SH-SY5Y (cell line): ENCODE measurements around the gene ASTL.

Experiments
- GATA2 ChIP-seq: IDR thresholded peaks from 2 replicates; pipeline ENCODE4 v1.6.1; 2011; ENCODE audit warnings: mild to moderate bottlenecking, low read depth, low read length
- GATA3 ChIP-seq: IDR thresholded peaks from 2 replicates; pipeline ENCODE4 v1.6.1; 2011; ENCODE audit warnings: low read depth, mild to moderate bottlenecking, low read length, moderate library complexity

ASTL gene

DNA sequence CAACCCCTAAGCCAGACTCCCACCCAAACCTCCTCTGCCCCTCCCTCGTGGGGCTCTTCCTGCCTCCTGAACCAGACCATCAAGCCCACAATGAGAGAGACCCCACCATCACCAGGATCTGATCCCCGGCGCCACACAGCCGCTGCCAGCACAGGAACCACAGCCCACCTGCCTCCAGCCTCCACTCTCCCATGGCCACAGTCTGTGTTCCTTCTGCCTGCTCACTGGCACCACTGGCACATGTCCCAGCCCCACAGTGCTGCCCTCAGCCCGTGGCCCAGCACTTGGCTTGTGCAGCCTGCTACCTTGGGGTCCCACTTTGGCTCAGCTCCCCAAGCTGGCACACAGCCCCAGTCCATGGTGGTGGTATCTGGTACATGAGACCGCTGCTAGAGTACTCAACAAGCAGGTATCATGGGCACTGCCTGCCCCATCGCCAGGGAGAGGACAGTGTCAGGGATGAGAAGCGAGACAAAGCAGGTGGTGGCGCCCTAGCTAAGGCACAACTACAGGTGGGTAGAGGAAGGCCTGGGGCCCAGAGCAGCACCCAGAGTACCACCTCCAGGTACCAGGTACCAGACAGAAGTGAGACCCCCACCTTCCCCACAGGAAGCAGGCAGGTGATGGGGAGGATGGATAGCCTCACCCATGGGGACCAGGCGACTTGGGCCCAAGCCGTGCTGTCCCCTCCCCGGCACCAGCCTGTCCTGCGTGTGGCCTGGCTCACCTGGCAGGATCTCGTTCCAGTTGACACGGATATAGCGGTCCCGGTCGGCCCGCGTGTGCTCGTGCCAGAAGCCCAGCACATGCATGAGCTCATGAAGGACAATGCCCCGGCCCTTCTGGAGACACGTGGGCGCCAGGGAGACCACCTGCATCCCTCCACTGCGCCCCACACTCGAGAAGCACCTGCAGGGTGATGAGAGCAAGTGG lies 6.2 kb downstream of the ASTL start:
- TF ChIP-seq GATA2 (no peak), GATA3 (no peak)

GRCh38 chr2:96131152-96131812 lies 7.0 kb downstream of the ASTL start:
- TF ChIP-seq GATA3 = no peak
- TF ChIP-seq GATA2 = no peak

DNA sequence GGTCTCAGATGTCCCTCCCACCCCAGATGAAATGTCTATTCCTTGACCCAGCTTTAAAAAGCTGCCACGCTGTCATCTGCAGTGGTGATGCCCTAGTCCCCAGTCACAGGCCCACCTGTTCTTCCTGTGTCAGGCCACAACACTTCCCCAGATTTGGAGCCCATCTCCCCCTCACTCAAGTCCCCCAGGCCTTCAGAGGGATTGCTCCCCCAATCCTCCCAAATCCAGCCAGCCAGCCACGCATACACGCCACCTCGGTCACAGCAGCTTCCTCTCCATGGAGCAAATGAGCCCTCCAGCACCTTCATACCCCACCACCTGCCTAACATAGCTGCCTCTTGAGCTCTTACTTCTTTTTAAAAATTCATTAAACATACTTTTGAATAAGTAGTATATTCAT lies 7.8 kb downstream of the ASTL start:
- TF ChIP-seq GATA2 (no peak), GATA3 (no peak)

- TF ChIP-seq GATA2 = no peak
- TF ChIP-seq GATA3 = no peak
Observed at GRCh38 chr2:96129528-96130120, 8.7 kb downstream of the ASTL start.

- TF ChIP-seq GATA2 (no peak), GATA3 (no peak)
Observed at GRCh38 chr2:96128456-96128855, 9.8 kb downstream of the ASTL start.

GRCh38 chr2:96124406-96125265 lies 13.7 kb downstream of the ASTL start:
- TF ChIP-seq GATA2 = no peak
- TF ChIP-seq GATA3 = no peak

- no peak for TF ChIP-seq GATA2
- TF ChIP-seq GATA3 = no peak
Observed at GRCh38 chr2:96123936-96124335, 14.4 kb downstream of the ASTL start.

- TF ChIP-seq GATA3 (no peak), GATA2 (no peak)
Observed at GRCh38 chr2:96123290-96123689, 15.0 kb downstream of the ASTL start.

DNA sequence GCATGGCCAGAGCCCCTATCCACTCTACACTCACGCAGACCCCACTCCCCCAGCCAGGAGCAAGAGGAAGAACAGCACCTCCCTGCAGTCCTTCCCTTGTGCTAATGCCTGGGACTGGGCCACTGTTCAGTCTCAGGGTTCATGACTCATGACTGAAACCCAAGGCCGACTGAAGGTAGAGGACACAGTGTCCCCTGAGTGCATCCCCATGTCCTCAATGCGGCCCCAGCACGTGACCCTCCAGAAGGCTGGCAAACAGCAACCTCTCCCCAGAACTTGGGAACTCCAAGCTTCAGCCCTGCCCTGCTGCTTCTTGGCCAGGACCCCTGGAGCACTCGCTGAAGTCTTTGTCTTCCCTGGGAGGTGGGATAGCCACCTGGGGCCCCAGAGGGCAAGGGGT lies 15.9 kb downstream of the ASTL start:
- TF ChIP-seq GATA2 = no peak
- TF ChIP-seq GATA3 = no peak

- no peak for TF ChIP-seq GATA2
- no peak for TF ChIP-seq GATA3
Observed at GRCh38 chr2:96121414-96121813, 16.9 kb downstream of the ASTL start.

GRCh38 chr2:96120991-96121390 lies 17.3 kb downstream of the ASTL start:
- TF ChIP-seq GATA3 (no peak), GATA2 (no peak)

- TF ChIP-seq GATA2 = no peak
- TF ChIP-seq GATA3 = no peak
Observed at GRCh38 chr2:96120091-96120720, 18.1 kb downstream of the ASTL start.

- TF ChIP-seq GATA3 (no peak), GATA2 (no peak)
Observed at GRCh38 chr2:96119389-96119751, 18.9 kb downstream of the ASTL start.

DNA sequence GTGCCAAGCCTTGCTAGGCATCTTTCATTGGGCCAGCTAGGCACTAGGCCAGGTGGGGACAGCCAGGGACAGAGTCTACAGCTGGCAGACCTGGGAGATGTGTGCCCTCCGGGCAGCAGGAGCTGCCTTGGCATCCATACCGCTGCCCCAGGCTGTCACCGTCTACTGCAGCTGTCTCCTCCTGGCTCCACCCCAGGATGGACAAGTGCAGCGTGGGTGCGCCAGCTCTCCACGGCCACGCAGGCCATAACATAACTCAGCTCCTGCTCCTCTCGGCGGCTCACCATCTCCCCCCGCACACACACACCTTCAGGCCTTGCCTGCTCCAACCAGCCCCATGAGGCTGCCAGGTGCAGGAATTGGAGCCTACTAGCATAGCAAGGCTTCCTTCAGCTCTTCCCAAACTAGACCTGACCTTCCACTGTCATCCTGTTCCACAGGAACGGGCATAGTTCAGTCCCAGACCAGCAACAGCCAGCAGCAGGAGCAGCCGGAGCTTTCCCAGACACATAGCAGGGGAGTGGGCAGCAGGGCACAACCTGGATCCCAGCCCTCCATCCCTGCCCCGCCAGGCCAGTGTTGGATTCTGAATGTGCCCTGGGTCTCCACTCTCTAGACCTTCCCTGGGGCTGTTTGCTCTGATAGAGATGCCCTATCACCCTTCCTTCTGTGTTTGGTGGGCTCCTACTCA lies 19.5 kb downstream of the ASTL start:
- TF ChIP-seq GATA3 = no peak
- no peak for TF ChIP-seq GATA2
